Coronary artery (tissue), 2 donors: ENCODE data around the gene RAPGEF1.
A peak's percentile ranks its signal among the peaks of the same experiment; 100 is the strongest.

Source experiments
- DNase-seq: peaks from one replicate; pipeline ENCODE4 v3.0.0-alpha.2; 2017; ENCODE audit warnings: low spot score
- H3K27ac ChIP-seq, 2 donors: fragments of 200-600 bp; sonication (generic); one replicate each; pipeline ENCODE4 v1.5.1; 2016 to 2019
- H3K4me3 ChIP-seq: fragments of 200-600 bp; sonication (generic); 2 replicates; pipeline ENCODE4 v1.5.1; 2016; ENCODE audit warnings: mild to moderate bottlenecking, moderate library complexity
- TF ChIP-seq, protein P1 (sequence below): fragments of 200-600 bp; sonication (generic); IDR thresholded peaks from one replicate; pipeline ENCODE4 v1.5.1; 2019; ENCODE audit warnings: antibody characterized with exemption

RAPGEF1 gene

DNA sequence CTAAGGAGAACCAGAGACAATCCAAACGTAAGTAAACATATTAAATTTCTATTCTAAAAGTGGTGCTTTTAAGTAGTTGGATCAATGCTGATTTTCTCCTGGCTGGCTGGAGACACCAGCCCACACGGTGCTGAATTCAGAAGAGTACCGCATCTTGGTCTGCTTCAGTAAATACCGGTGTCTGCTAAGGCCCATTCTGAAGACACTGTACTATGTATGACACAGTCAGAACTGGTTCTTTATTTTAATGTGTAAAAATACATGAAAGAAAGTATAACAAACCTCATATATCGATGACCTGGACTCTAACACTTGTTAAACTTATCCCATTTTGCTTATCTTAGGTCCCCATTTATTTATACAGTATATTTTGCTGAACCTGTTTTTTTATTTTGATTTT lies 32.8 kb downstream of the RAPGEF1 start:
- no peak overlapping the region for H3K4me3 ChIP-seq
- no peak overlapping the region for H3K27ac ChIP-seq
- TF ChIP-seq, protein P1, sequence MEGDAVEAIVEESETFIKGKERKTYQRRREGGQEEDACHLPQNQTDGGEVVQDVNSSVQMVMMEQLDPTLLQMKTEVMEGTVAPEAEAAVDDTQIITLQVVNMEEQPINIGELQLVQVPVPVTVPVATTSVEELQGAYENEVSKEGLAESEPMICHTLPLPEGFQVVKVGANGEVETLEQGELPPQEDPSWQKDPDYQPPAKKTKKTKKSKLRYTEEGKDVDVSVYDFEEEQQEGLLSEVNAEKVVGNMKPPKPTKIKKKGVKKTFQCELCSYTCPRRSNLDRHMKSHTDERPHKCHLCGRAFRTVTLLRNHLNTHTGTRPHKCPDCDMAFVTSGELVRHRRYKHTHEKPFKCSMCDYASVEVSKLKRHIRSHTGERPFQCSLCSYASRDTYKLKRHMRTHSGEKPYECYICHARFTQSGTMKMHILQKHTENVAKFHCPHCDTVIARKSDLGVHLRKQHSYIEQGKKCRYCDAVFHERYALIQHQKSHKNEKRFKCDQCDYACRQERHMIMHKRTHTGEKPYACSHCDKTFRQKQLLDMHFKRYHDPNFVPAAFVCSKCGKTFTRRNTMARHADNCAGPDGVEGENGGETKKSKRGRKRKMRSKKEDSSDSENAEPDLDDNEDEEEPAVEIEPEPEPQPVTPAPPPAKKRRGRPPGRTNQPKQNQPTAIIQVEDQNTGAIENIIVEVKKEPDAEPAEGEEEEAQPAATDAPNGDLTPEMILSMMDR: no peak
- no peak for DNase-seq

GRCh38 chr9:131706608-131706970 lies 33.3 kb downstream of the RAPGEF1 start:
- H3K27ac ChIP-seq: no peak overlapping the region
- H3K4me3 ChIP-seq: no peak overlapping the region
- DNase-seq: no peak
- TF ChIP-seq, protein P1: no peak

DNA sequence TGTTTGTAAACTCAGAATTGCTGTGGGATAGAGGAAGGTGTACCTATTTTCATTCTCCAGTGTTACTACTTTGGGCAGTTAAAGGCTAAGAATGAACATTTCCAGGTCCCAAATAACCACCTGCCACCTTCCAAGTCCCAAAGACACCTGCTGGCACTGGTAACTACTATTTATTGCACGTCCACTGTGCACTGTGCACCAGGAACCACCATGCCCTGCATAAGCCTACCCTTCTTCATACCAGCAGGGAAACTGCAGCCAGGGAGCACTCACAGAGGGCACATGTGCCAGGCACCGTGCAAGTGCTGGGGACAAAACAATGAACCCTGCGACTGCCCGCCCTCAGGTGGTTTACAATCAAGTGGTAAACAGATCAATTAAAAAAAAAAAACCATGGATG lies 34.9 kb downstream of the RAPGEF1 start:
- DNase-seq: no peak
- Histone ChIP-seq H3K4me3 (no peak overlapping the region), H3K27ac (no peak overlapping the region)
- TF ChIP-seq, protein P1: no peak

- H3K4me3 ChIP-seq: no peak overlapping the region
- no peak for DNase-seq
- TF ChIP-seq, protein P1: no peak
- H3K27ac ChIP-seq: peak overlapping the region in 1 of 2 donors; percentile 3
Observed at GRCh38 chr9:131704141-131704983, 35.5 kb downstream of the RAPGEF1 start.

GRCh38 chr9:131703697-131704096 lies 36.2 kb downstream of the RAPGEF1 start:
- no peak overlapping the region for H3K27ac ChIP-seq
- TF ChIP-seq, protein P1: no peak
- DNase-seq: no peak
- no peak overlapping the region for H3K4me3 ChIP-seq

GRCh38 chr9:131702911-131703310 lies 37.0 kb downstream of the RAPGEF1 start:
- no peak for DNase-seq
- Histone ChIP-seq H3K27ac (no peak overlapping the region), H3K4me3 (no peak overlapping the region)
- TF ChIP-seq, protein P1: no peak

DNA sequence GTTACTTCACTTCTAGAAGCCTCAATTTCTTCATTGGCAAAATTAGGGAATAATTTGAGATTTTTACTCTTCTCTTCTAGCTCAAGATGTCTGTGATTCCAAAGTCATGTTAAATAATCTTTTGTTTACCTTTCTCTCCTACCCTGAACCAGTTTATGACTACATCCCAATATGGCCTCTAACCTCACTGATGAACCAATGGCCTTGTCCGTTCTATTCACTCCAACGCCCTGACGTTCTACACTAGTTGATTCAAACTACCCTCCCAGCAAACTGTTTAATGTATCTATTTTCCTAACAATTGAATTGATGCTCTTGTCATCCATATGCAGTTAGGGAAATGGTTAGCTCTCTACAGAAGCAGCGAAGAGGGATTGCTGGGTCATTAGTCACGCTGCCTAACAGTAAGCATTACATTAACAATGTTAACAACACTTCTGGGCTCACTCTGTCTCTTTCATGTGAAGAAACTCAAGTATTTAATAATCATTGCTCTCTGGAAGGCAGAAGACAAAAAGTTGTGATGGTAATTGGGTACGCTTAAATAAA lies 38.0 kb downstream of the RAPGEF1 start:
- DNase-seq: no peak
- TF ChIP-seq, protein P1: no peak
- Histone ChIP-seq H3K27ac (no peak overlapping the region), H3K4me3 (no peak overlapping the region)
